ENCODE measurements around the gene S100P. TPM values are rescaled to one million over a fixed set of nuclear protein-coding genes. Genes with fewer than 3 reads are reported as not detected.

The S100P gene
- total and polyA plus RNA-seq, 2 experiments from 2014 or later, result not detected

GRCh38 chr4:6710996-6711395 lies 17.3 kb downstream of the S100P start:
- H3K27ac ChIP-seq, result no peak overlapping the region
- no peaks in the 10 kb centered on the region for H3K9me3 ChIP-seq (ENCODE audit: low read depth)
- H3K4me1 ChIP-seq (ENCODE audit: low read depth), result peaks cover 13% of the 10 kb centered on the region
- DNase-seq (ENCODE audit: low read depth in 1 of 2, low spot score in 1 of 2), result no peak
- peaks cover 4% of the 10 kb centered on the region for H3K27me3 ChIP-seq
- H3K36me3 ChIP-seq, result no peaks in the 10 kb centered on the region
- no peak for TF ChIP-seq CTCF (IDR thresholded peaks at IDR 0.05; ENCODE audit: low read depth, low read length)
- no peak overlapping the region for H3K4me3 ChIP-seq

GRCh38 chr4:6714954-6715353 lies 21.3 kb downstream of the S100P start:
- H3K4me3 ChIP-seq, result no peak overlapping the region
- no peak for TF ChIP-seq CTCF (IDR thresholded peaks at IDR 0.05; ENCODE audit: low read depth, low read length)
- H3K27ac ChIP-seq, result no peak overlapping the region
- DNase-seq (ENCODE audit: low read depth in 1 of 2, low spot score in 1 of 2), result no peak
- H3K4me1 ChIP-seq (ENCODE audit: low read depth), result no peaks in the 10 kb centered on the region
- H3K36me3 ChIP-seq, result no peaks in the 10 kb centered on the region
- H3K9me3 ChIP-seq (ENCODE audit: low read depth), result no peaks in the 10 kb centered on the region
- peaks cover 4% of the 10 kb centered on the region for H3K27me3 ChIP-seq

GRCh38 chr4:6715704-6716017 lies 22.0 kb downstream of the S100P start:
- Histone ChIP-seq H3K9me3 (ENCODE audit: low read depth) (no peaks in the 10 kb centered on the region), H3K4me1 (ENCODE audit: low read depth) (no peaks in the 10 kb centered on the region), H3K27ac (peak overlapping the region; percentile 72), H3K36me3 (no peaks in the 10 kb centered on the region), H3K27me3 (peaks cover 4% of the 10 kb centered on the region), H3K4me3 (peak overlapping the region; percentile 57)
- DNase-seq (ENCODE audit: low read depth in 1 of 2, low spot score in 1 of 2), result no peak
- no peak for TF ChIP-seq CTCF (IDR thresholded peaks at IDR 0.05; ENCODE audit: low read depth, low read length)

- Histone ChIP-seq H3K27ac (peak within 1 kb of the TSS; percentile 72), H3K4me3 (peak within 1 kb of the TSS; percentile 57), H3K9me3 (ENCODE audit: low read depth) (no peaks in the 10 kb centered on the region), H3K36me3 (no peaks in the 10 kb centered on the region), H3K4me1 (ENCODE audit: low read depth) (no peaks in the 10 kb centered on the region), H3K27me3 (peaks cover 4% of the 10 kb centered on the region)
- TF ChIP-seq CTCF (IDR thresholded peaks at IDR 0.05; ENCODE audit: low read depth, low read length), result peak; percentile 12
- DNase-seq (ENCODE audit: low read depth in 1 of 2, low spot score in 1 of 2), result peak; percentile 94 to 95
Measured at GRCh38 chr4:6716018-6716911, 22.6 kb downstream of the S100P start, which contains the start of gene BLOC1S4. Gene BLOC1S4 (plus strand): TSS chr4:6716174. CDS start chr4:6716210, 36 bp downstream.

GRCh38 chr4:6716958-6717655 lies 23.4 kb downstream of the S100P start:
- H3K4me3 ChIP-seq, result peak overlapping the region; percentile 57
- no peak for TF ChIP-seq CTCF (IDR thresholded peaks at IDR 0.05; ENCODE audit: low read depth, low read length)
- no peaks in the 10 kb centered on the region for H3K36me3 ChIP-seq
- H3K4me1 ChIP-seq (ENCODE audit: low read depth), result no peaks in the 10 kb centered on the region
- H3K27me3 ChIP-seq, result peaks cover 4% of the 10 kb centered on the region
- no peaks in the 10 kb centered on the region for H3K9me3 ChIP-seq (ENCODE audit: low read depth)
- no peak for DNase-seq (ENCODE audit: low read depth in 1 of 2, low spot score in 1 of 2)
- peak overlapping the region; percentile 69 for H3K27ac ChIP-seq

Data from cardiac muscle cell (in vitro differentiated cells and primary cell).